IMR-90 (cell line): ENCODE data around the gene AMPD3. TPM values are rescaled to one million over a fixed set of nuclear protein-coding genes. Genes with fewer than 3 reads are reported as not detected.

Experiments
- ATAC-seq: fragments of 200-7000 bp; cut with Tn5 transposase; 2 replicates; pipeline ENCODE4 v1.9.1; 2020; ENCODE audit warnings: low read depth, mild to moderate bottlenecking, moderate library complexity
- BruUV-seq: library from RNA; stranded (reverse); fragments of 400-500 nt; replicated peaks from 2 replicates; lab custom pipeline; 2021; lab: Mats Ljungman, UMichigan
- CTCF ChIA-PET: fragments of 300-600 bp; formaldehyde crosslinking; extraction: SDS; loops from one replicate; lab custom pipeline; 2021; ENCODE audit warnings: antibody characterized with exemption; lab: Yijun Ruan, JAX
- POLR2A ChIA-PET: fragments of 300-600 bp; sonication (Branson Sonifier 250); formaldehyde crosslinking; loops from one replicate; lab custom pipeline; 2022; ENCODE audit warnings: antibody characterized with exemption; ENCODE audit not compliant: unreplicated experiment; lab: Charles Lee
- DNase-seq: peaks from one replicate; pipeline ENCODE4 v3.0.0; 2013
- H2AFZ ChIP-seq: replicated peaks from 2 replicates; pipeline ENCODE3; 2013; ENCODE audit warnings: low read length, mild to moderate bottlenecking; ENCODE audit not compliant: poor library complexity
- H2AK5ac ChIP-seq: 2 replicates; pipeline ENCODE4 v1.6.1; 2013; ENCODE audit warnings: low read depth, low read length, inconsistent platforms
- H2AK9ac ChIP-seq: replicated peaks from 2 replicates; pipeline ENCODE3; 2013; ENCODE audit warnings: mild to moderate bottlenecking, low read depth, low read length, moderate library complexity; ENCODE audit not compliant: poor library complexity
- H2BK120ac ChIP-seq: 2 replicates; pipeline ENCODE4 v1.6.1; 2013; ENCODE audit warnings: low read depth, low read length, inconsistent platforms
- H2BK15ac ChIP-seq: 3 replicates; pipeline ENCODE4 v1.6.1; 2013; ENCODE audit warnings: low read depth, low read length, inconsistent platforms
- H2BK20ac ChIP-seq: 2 replicates; pipeline ENCODE4 v1.6.1; 2013; ENCODE audit warnings: low read depth, mild to moderate bottlenecking, inconsistent platforms, low read length, moderate library complexity
- H2BK5ac ChIP-seq: 2 replicates; pipeline ENCODE4 v1.6.1; 2013; ENCODE audit warnings: mild to moderate bottlenecking, low read depth, low read length, inconsistent platforms; ENCODE audit not compliant: poor library complexity, severe bottlenecking
- H3K14ac ChIP-seq: replicated peaks from 2 replicates; pipeline ENCODE4 v1.6.1; 2013; ENCODE audit warnings: low read depth, low read length, inconsistent platforms
- H3K18ac ChIP-seq: 2 replicates; pipeline ENCODE4 v1.6.1; 2013; ENCODE audit warnings: low read depth, low read length, control low read depth
- H3K23ac ChIP-seq: 2 replicates; pipeline ENCODE4 v1.6.1; 2013; ENCODE audit warnings: low read depth, low read length, inconsistent platforms
- H3K27ac ChIP-seq: 2 replicates; pipeline ENCODE4 v1.5.1; 2013; ENCODE audit warnings: mild to moderate bottlenecking, control low read depth, low read length; ENCODE audit not compliant: insufficient read depth
- H3K27me3 ChIP-seq: 2 replicates; pipeline ENCODE4 v1.6.1; 2013; ENCODE audit warnings: low read length; ENCODE audit not compliant: control insufficient read depth, insufficient read depth
- H3K36me3 ChIP-seq: 2 replicates; pipeline ENCODE4 v1.6.1; 2013; ENCODE audit warnings: low read length, mixed read lengths; ENCODE audit not compliant: control insufficient read depth, insufficient read depth
- H3K4ac ChIP-seq: 2 replicates; pipeline ENCODE4 v1.6.1; 2013; ENCODE audit warnings: low read depth, low read length, inconsistent platforms
- H3K4me1 ChIP-seq: 2 replicates; pipeline ENCODE4 v1.6.1; 2013; ENCODE audit warnings: low read length, mixed read lengths; ENCODE audit not compliant: control insufficient read depth, insufficient read depth
- H3K4me2 ChIP-seq: 2 replicates; pipeline ENCODE4 v1.6.1; 2013; ENCODE audit warnings: low read depth, mild to moderate bottlenecking, control low read depth, low read length, moderate library complexity
- H3K4me3 ChIP-seq: 2 replicates; pipeline ENCODE4 v1.5.1; 2013; ENCODE audit warnings: low read depth, mild to moderate bottlenecking, control low read depth, low read length, moderate library complexity; ENCODE audit not compliant: insufficient read depth
- H3K56ac ChIP-seq: 2 replicates; pipeline ENCODE4 v1.6.1; 2013; ENCODE audit warnings: low read length, inconsistent platforms; ENCODE audit not compliant: insufficient read depth; ENCODE audit errors: extremely low read depth
- H3K79me1 ChIP-seq, 2 experiments: 2 replicates each; pipeline ENCODE4 v1.6.1; 2013; ENCODE audit warnings: low read length in 2 of 2, inconsistent platforms in 1 of 2, low read depth in 1 of 2
- H3K9ac ChIP-seq: 2 replicates; pipeline ENCODE4 v1.6.1; 2013; ENCODE audit warnings: low read depth, low read length, control low read depth
- H3K9me1 ChIP-seq: 2 replicates; pipeline ENCODE4 v1.6.1; 2013; ENCODE audit warnings: low read length, inconsistent platforms; ENCODE audit not compliant: insufficient read depth
- H3K9me3 ChIP-seq: 2 replicates; pipeline ENCODE4 v1.6.1; 2013; ENCODE audit warnings: low read length; ENCODE audit not compliant: control insufficient read depth, insufficient read depth
- H4K20me1 ChIP-seq: 2 replicates; pipeline ENCODE4 v1.6.1; 2013; ENCODE audit warnings: low read length, inconsistent platforms; ENCODE audit not compliant: insufficient read depth
- H4K5ac ChIP-seq: 2 replicates; pipeline ENCODE4 v1.6.1; 2013; ENCODE audit warnings: mild to moderate bottlenecking, low read depth, low read length, control low read depth
- H4K8ac ChIP-seq, 2 experiments: 2 replicates each; pipeline ENCODE4 v1.6.1; 2013; ENCODE audit warnings: low read depth in 2 of 2, low read length in 2 of 2, control low read depth in 1 of 2, inconsistent platforms in 1 of 2
- H4K91ac ChIP-seq: 2 replicates; pipeline ENCODE4 v1.6.1; 2013; ENCODE audit warnings: low read depth, low read length, inconsistent platforms; ENCODE audit not compliant: insufficient read depth
- BHLHE40 ChIP-seq: fragments of 150-350 bp; IDR thresholded peaks from 2 replicates; pipeline ENCODE4 v1.6.1; 2016; ENCODE audit warnings: mild to moderate bottlenecking, low read depth, low read length
- CEBPB ChIP-seq: IDR thresholded peaks from 2 replicates; pipeline ENCODE4 v1.6.1; 2012; ENCODE audit warnings: low read depth, low read length, improper control_type of control experiment
- CHD1 ChIP-seq: IDR thresholded peaks from 2 replicates; pipeline ENCODE4 v1.6.1; 2012; ENCODE audit warnings: low read depth, low read length, improper control_type of control experiment
- MAFK ChIP-seq: IDR thresholded peaks from 2 replicates; pipeline ENCODE4 v1.6.1; 2012; ENCODE audit warnings: low read depth, low read length, improper control_type of control experiment
- MXI1 ChIP-seq: IDR thresholded peaks from 2 replicates; pipeline ENCODE4 v1.6.1; 2012; ENCODE audit warnings: low read depth, mild to moderate bottlenecking, low read length, moderate library complexity, borderline replicate concordance
- POLR2A ChIP-seq: IDR thresholded peaks from 2 replicates; pipeline ENCODE4 v1.6.1; 2012; ENCODE audit warnings: mild to moderate bottlenecking, low read depth, low read length
- RAD21 ChIP-seq: IDR thresholded peaks from 2 replicates; pipeline ENCODE4 v1.6.1; 2012; ENCODE audit warnings: low read length, improper control_type of control experiment
- SMC3 ChIP-seq: fragments of 150-350 bp; IDR thresholded peaks from 2 replicates; pipeline ENCODE4 v1.6.1; 2016; ENCODE audit warnings: low read depth, mild to moderate bottlenecking, antibody characterized with exemption, low read length, moderate library complexity
- dilution Hi-C: fragments of 300-500 bp; cut with HindIII; formaldehyde crosslinking; loops from one replicate; pipeline ENCODE4 v1.14.3; 2018; ENCODE audit warnings: low sequenced_read_pairs; ENCODE audit not compliant: unreplicated experiment
- in situ Hi-C: fragments of 300-500 bp; cut with MboI; formaldehyde crosslinking; loops from 3 replicates; pipeline ENCODE4 v1.14.3; 2019; ENCODE audit warnings: low sequenced_read_pairs, inconsistent platforms, mixed read lengths
- intact Hi-C: fragments of 100-400 bp; cut with micrococcal nuclease; formaldehyde crosslinking; loops from 2 replicates; pipeline ENCODE4 v1.10.0; 2022
- polyA plus RNA-seq, 3 experiments: library from polyadenylated mRNA; depleted of rRNA; stranded (reverse); fragments of >200 nt; gene quantifications; 2 replicates each; pipeline ENCODE4 v1.2.3, GENCODE V29; 2012; ENCODE audit warnings: low replicate concordance in 1 of 3
- total RNA-seq: library from RNA; depleted of rRNA; stranded (reverse); fragments of >200 nt; gene quantifications from 2 replicates; pipeline ENCODE4 v1.2.3, GENCODE V29; 2012

Gene AMPD3
- total and polyA plus RNA-seq, 2 of the 4 experiments (the other 2 are of a cell fraction): 8.6 to 12.1 TPM

GRCh38 chr11:10438458-10438857 is 16.6 kb upstream of the AMPD3 start:
- dilution Hi-C loops (no loop called here), in situ Hi-C loops (no loop called here), intact Hi-C loops (no loop called here)
- H3K36me3 ChIP-seq: no peaks in the 10 kb centered on the region
- H3K4me1 ChIP-seq: peaks cover 3% of the 10 kb centered on the region
- no peak overlapping the region for H2BK5ac ChIP-seq
- no peak for TF ChIP-seq CHD1
- no peak for TF ChIP-seq SMC3
- no peak for TF ChIP-seq BHLHE40
- TF ChIP-seq MAFK: no peak
- no peak for TF ChIP-seq MXI1
- TF ChIP-seq POLR2A: no peak
- TF ChIP-seq CEBPB: no peak
- TF ChIP-seq RAD21: no peak
- ATAC-seq (0 out of 2 replicates have a peak, but pooled peaks have one; percentile 29), DNase-seq (peak; percentile 65)
- no peak overlapping the region for H2AK9ac ChIP-seq
- no peak overlapping the region for H3K4me3 ChIP-seq
- H2AK5ac ChIP-seq: no peak overlapping the region
- no peak overlapping the region for H3K4ac ChIP-seq
- H4K5ac ChIP-seq: no peak overlapping the region
- no peak overlapping the region for H2BK120ac ChIP-seq
- H3K18ac ChIP-seq: no peak overlapping the region
- no peaks in the 10 kb centered on the region for H3K79me1 ChIP-seq
- no peak overlapping the region for H2AFZ ChIP-seq
- H3K14ac ChIP-seq: no peak overlapping the region
- CTCF ChIA-PET: no interaction called here
- H2BK20ac ChIP-seq: no peak overlapping the region
- no peaks in the 10 kb centered on the region for H3K27me3 ChIP-seq
- peaks cover 3% of the 10 kb centered on the region; the same call in 1 of the 2 replicates for H4K20me1 ChIP-seq
- no TSS peak for BruUV-seq
- no peak overlapping the region for H3K9ac ChIP-seq
- no peaks in the 10 kb centered on the region for H3K9me3 ChIP-seq
- no peak overlapping the region for H3K27ac ChIP-seq
- no peak overlapping the region for H3K4me2 ChIP-seq
- H3K23ac ChIP-seq: no peak overlapping the region
- H4K8ac ChIP-seq: no peak overlapping the region
- H4K91ac ChIP-seq: no peak overlapping the region
- no peak overlapping the region for H2BK15ac ChIP-seq
- POLR2A ChIA-PET: no interaction called here
- no peak overlapping the region for H3K56ac ChIP-seq
- H3K9me1 ChIP-seq: peaks cover 6% of the 10 kb centered on the region; the same call in 1 of the 2 replicates
